CD4-positive, alpha-beta T cell treated with Interleukin-4 for 4 hours (primary cell): ENCODE data around the gene NPC2.
"Not testable (repeated sequence)": the region's sequence is repeated elsewhere in the genome, so short reads cannot be mapped to it uniquely, and the experiment has no call there.

Experiments
- DNase-seq: peaks from one replicate; pipeline ENCODE4 v3.0.0-alpha.2; 2020

Gene NPC2

DNA sequence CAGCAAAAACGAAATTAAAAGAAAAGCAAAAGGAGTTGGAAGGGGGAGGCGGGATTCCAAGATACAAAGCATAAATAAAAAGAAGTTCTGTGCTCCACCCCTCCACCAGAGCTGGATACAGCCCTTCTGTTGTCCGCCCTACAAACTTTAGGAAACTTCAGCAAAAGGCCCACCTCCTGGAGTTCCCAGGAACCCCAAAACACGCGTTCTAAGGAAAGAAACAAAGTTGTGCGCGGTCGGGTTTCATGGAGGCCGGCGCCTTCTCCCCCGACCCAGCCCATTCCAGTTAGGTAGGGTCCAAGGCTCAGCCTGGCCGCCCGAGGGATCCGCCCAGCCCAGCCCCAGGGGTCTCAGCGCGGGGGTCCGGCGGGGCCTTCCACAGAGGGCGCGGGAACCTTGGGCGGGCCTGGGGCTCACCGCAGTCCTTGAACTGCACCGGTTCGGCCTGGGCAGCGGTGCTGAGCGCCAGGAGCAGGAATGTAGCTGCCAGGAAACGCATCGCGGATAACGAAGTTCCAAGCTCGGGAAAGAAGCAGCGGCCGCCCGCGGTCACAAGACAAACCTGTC lies at the start of gene NPC2:
TSS of gene NPC2 (minus strand) at position 530 of the 567 bp plus-strand sequence. CDS start at position 499, 31 bp downstream.
- DNase-seq, result no peak

DNA sequence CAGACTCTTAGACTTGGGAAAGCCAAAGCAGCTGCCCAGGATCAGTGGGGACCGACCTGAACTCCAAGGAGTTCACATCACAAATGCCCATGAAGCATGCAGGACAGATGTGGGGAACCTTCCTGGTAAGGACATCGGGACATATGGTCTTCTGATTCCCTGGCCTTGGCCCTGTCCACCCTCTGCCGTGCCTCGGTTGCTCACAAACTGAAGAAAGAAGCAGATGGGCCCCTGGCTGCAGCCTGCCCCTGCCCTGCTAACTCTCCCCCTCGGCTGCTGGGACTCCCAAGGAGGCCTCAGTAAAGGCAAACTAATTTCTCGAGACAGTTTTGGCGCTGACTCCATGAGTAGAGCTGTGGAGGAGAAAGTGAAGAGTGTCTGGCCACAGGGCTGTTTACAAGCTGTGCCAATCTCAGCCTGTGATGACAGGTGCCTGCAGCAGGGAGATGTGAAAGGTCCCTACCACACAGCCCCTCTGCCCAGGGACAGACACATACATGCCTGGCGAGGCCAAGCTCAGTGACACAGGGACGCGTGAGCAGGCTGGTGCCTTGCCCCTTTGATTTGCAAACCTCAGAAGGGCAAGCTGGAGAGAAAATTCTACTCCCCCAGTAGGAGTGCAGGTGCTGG lies 49.1 kb upstream of the NPC2 start:
- DNase-seq, result no peak

GRCh38 chr14:74541225-74541624 lies 48.1 kb upstream of the NPC2 start:
- DNase-seq, result no peak

DNA sequence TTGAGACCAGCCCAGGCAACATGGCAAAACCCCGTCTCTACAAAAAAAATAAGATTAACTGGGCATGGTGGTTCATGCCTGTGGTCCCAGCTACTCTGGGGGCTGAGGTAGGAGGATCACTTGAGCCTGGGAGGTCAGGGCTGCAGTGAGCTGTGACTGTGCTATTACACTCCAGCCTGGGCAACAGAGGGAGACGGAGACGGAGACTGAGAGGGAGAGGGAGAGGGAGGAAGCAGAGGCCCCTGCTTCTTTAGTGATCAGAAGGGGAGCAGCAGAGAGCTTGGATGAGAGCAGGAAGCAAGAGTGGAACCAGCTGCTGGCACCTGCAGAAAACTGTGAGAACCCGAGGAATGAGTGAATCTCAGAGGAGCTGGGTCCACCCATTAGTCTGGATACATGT lies 46.4 kb upstream of the NPC2 start:
- DNase-seq, result no peak

DNA sequence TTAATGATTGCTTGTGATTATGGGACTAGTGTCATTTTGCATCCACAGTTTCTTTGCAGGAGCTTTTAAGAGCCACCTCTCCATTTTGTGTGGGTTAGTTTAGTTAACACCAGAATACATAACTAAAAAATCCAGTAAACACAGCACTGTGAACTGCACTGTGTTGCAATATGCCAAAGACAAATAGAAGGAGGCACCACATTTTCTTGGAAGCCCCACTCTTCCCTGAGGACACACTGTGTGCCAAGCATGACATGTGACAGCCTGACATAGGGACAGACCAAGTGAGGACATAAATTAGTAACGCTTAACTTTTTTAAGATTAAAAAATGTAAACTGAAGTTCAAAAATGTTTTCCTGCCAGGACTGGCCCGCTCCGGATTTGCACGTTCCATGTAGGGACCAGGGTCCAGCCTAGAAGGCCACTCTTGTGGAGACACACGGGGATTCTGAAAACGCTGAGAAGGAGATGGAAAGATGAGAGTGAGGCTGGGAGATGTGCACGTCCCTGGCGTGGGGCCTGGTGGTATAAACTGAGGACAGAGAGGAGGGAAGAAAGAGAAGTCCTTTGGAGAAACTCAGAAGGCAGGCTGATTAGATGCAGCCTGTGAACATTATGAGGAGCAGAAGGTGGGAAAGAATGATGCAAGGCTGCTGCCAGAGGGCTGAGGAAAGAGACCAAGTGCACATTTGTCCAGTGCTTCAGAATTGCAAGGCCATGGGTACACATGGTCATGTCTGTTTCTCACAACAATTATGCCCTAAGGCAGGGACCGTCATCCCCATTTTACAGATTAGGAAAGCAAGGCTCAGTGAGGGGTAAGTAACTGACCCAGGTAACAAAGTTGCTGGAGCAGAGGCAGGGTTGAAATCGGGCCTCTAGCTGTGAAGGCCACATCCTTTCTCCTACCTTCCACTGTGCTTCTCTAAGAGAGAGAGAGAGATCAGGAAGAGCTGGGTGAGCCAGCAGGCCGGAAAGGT lies 45.6 kb upstream of the NPC2 start:
- no peak for DNase-seq

DNA sequence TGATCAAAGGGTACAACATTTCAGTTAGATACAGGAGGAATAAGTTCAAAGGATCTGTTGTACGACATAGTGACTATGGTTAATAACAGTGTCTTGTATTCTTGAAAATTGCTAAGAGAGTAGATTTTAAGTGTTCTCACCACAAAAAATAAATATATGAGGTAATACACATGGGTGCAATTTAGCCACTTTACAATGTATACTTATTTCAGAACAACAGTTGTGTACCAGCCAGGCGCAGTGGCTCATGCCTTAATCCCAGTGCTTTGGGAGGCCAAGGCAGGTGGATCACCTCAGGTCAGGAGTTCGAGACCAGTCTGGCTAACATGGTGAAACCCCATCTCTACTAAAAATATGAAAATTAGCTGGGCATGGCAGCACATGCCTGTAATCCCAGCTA lies 43.2 kb upstream of the NPC2 start:
- not testable (repeated sequence) for DNase-seq

- DNase-seq, result no peak
These were observed 42.7 kb upstream of the NPC2 start for GRCh38 chr14:74535756-74536325.

DNA sequence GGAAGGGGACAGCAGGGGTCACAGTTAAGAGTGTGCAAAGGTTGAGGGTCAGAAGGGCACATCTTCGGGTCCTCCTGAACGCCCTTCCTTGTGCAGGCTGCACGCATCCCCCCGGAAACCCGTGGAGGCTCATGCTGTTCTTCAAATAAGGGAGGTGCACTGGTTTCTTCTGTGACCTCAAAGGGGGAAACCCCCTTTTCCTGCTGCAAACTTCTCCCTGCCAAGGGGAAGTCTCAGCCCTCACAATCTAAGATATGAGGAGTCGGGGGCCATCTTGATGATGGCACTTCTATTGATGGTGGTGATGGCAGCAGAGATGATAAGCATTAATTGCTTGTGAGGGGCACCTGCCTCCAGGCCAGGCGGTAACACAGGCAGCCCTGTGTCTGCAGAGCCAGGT lies 40.5 kb upstream of the NPC2 start:
- DNase-seq, result no peak

- DNase-seq, result no peak
These were observed 39.1 kb upstream of the NPC2 start for GRCh38 chr14:74532246-74532645.

DNA sequence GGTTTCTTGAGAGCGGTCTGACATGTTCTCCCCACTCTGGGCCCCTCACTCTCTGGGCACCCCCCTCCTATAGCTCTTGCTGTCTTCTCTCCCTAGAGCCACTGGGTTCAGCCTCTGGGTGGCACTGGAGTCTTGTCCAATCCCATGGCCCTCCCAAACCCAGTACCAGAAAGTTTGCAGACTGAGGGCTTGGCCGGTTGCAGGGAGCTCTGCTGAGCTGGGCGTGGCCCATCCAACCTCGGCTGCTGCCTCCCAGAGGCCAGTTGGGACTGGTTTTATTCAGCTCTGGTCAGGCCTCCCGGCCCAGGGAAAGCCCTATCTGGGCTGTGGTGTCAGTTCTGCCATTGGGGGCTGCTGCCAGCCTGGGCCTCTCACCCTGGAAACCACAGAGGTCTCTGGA lies 38.4 kb upstream of the NPC2 start:
- no peak for DNase-seq

- DNase-seq, result no peak
These were observed 37.9 kb upstream of the NPC2 start for GRCh38 chr14:74531006-74531405.

GRCh38 chr14:74528886-74529285 lies 35.8 kb upstream of the NPC2 start:
- no peak for DNase-seq

GRCh38 chr14:74528406-74528805 lies 35.3 kb upstream of the NPC2 start:
- no peak for DNase-seq

DNA sequence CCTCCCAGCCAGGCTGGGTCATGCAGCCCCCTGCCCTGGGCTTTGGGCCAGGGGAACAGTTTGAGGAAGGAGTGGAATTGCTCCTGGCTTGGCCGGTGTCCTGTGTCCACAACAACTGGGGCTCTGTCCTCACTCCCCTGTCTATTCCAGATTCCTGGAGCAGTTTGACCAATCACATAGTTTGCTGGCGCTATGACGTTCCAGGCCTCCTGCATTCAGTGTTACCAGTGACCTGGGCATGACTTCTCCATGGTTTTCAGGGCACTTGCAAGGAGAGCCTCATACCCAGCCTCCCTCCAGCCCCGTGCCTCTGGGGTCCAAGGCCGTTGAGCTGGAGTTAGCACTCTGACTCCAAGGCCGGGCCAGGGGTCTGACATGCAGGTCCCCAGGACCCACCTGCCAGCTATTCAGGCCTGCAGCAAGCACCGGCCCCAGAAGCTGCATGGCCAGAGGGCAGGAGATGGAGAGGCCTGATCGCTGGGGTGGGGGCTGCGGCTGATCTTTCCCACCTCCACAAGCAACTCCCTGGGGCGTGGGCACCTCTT lies 34.7 kb upstream of the NPC2 start:
- no peak for DNase-seq

- no peak for DNase-seq
These were observed 33.9 kb upstream of the NPC2 start for GRCh38 chr14:74526854-74527585.

DNA sequence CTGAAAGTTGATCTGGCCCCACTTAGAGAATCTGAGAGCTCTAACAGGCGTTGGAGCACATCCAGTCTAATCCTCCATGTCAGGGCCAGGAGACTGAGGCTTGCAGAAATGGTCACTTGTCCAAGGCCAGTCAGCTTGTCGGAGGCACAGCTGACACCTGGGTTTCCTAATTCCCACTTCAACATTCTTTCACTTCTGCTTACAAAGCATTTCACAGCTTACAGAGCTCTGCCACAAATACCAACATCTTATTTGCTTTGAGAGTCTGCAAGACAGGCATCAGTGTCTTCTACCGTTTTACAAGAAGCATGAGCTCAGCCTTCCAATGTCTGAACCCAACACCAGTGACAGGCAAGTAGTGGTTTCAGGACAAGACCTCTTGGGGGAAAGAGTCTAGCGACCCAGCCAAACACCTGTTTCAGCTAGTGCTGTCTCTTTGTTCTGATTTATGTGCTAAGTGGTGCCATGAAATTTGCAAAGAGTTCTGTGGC lies 32.3 kb upstream of the NPC2 start:
- DNase-seq, result no peak

DNA sequence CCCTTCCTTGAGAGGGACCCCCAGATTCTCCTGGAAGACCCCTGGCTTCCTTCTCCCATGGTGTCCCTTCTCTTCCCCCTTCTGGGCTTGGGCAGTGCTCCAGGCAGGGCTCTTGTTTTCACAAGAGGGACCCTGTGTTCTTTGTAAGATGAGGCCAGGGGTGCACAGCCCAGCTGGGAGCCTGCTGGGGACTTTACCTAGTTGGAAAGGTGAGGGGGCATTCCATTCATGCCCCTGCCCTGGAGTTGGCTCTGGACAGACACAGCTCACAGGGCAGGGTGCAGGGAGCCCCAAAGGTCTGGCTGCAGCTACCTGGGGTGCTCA lies 31.7 kb upstream of the NPC2 start:
- no peak for DNase-seq

DNA sequence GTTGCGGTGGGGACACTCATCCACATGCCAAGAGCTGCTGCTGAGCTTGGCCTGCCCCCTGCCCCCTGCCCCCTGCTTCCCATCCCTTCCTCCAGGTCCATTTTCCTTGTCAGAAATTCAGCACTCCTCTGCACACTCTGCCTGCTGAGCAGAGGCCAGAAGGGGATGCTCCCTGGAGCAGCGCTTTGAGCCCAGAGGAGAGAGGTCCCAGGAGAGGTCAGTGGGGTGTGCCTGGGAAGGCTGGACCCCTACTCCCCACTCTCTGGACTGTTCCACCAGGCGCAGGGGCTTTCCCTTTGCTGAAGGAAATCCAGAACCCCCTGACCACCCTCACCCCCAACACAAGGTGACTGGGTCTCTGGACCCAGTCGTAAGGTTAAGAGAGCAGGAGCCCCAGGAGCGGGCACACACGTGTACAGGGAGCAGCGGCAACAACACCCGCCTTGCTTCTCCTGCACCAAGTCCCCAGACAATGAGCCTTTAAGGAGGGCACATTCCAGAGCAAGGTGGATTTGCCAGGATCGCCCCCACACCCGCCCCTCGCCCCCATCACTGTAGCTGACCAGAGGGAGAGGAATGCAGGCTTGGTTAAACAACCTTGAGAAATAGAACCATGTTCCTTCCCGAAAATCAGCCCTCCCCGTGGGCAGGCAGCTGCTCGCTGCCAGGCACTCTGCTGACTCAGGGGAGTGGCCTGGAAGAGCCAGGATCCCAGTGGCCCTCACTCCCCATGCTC lies 31.1 kb upstream of the NPC2 start:
- DNase-seq, result no peak

GRCh38 chr14:74522740-74523139 lies 29.6 kb upstream of the NPC2 start:
- DNase-seq, result no peak

GRCh38 chr14:74521756-74522155 lies 28.7 kb upstream of the NPC2 start:
- DNase-seq, result no peak

DNA sequence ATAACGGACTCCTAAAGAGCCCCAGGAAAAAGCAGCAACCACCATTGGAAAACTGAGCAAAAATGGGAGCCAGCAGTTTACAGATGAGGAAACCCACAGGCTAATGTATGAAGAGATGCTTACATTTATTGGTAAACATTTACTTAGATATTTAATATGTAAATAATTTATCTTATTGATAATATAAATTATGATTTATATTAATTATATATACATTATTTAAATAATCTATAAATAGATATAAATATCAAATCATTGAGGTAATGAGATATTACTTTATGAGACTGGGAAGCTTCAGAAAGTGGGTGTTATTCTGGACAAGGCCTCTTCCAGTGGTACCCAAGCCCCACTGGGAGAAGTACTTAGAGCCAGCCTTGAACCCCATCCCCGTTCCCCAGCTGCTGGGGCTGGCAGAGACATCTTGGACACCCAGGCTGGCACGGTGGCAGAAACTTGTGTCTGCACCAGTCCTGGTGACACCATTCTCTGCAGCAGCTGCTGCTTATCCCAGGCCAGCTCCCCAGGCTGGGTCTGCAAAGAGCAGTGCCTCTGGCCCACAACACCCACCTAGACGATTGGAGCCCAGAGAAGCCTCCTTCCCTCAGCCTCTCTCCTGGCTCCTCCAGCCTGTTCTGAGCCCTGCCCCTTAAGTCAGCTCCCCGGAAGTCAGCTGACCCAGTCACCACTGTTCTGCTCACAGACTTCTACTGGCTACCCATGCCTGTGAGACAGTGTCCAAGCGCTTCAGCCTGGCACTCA lies 26.4 kb upstream of the NPC2 start:
- no peak for DNase-seq
